H1 (cell line): Measurements from ENCODE around the gene RHBDF2. TPM values are rescaled to one million over a fixed set of nuclear protein-coding genes. Genes with fewer than 3 reads are reported as not detected.

ENCODE experiments used
- CTCF ChIA-PET: fragments of 300-600 bp; sonication (Branson Sonifier 250); formaldehyde crosslinking; loops from one replicate; lab custom pipeline; 2021; ENCODE audit not compliant: partially characterized antibody; lab: Charles Lee
- POLR2A ChIA-PET: fragments of 300-600 bp; sonication (Branson Sonifier 250); formaldehyde crosslinking; loops from one replicate; lab custom pipeline; 2021; ENCODE audit warnings: inconsistent platforms; ENCODE audit not compliant: partially characterized antibody; lab: Charles Lee
- DNase-seq, 2 experiments: peaks; one replicate each; pipeline versions ENCODE4 v3.0.0 to v3.0.0-alpha.2; 2010 to 2022; ENCODE audit warnings: low spot score in 2 of 2, low read depth in 1 of 2, mixed read lengths in 1 of 2
- FAIRE-seq: peaks from 2 replicates; lab custom pipeline; 2011; peaks lifted over from hg19 to GRCh38; lab: Jason Lieb, UNC
- H2AFZ ChIP-seq: 2 replicates; pipeline ENCODE4 v1.8.1; 2012; ENCODE audit warnings: low read length, inconsistent platforms
- H2AK5ac ChIP-seq: 2 replicates; pipeline ENCODE4 v1.6.1; 2013; ENCODE audit warnings: low read depth, low read length
- H2BK120ac ChIP-seq: replicated peaks from 2 replicates; pipeline ENCODE3; 2013; ENCODE audit warnings: low read depth, low read length, inconsistent platforms
- H2BK12ac ChIP-seq: 2 replicates; pipeline ENCODE4 v1.6.1; 2013; ENCODE audit warnings: low read depth, low read length
- H2BK15ac ChIP-seq: 2 replicates; pipeline ENCODE4 v1.6.1; 2013; ENCODE audit warnings: low read length
- H2BK20ac ChIP-seq: 2 replicates; pipeline ENCODE4 v1.6.1; 2013; ENCODE audit warnings: low read length
- H2BK5ac ChIP-seq: 2 replicates; pipeline ENCODE4 v1.6.1; 2013; ENCODE audit warnings: low read depth, low read length
- H3K14ac ChIP-seq: 2 replicates; pipeline ENCODE4 v1.6.1; 2013; ENCODE audit warnings: inconsistent platforms; ENCODE audit not compliant: insufficient read length
- H3K18ac ChIP-seq: 2 replicates; pipeline ENCODE4 v1.6.1; 2013; ENCODE audit warnings: low read length; ENCODE audit errors: extremely low read depth
- H3K23ac ChIP-seq: 2 replicates; pipeline ENCODE4 v1.6.1; 2013; ENCODE audit warnings: inconsistent platforms; ENCODE audit not compliant: insufficient read length
- H3K23me2 ChIP-seq: 2 replicates; pipeline ENCODE4 v1.6.1; 2013; ENCODE audit warnings: low read depth, low read length
- H3K27ac ChIP-seq: 2 replicates; pipeline ENCODE4 v1.6.1; 2011; ENCODE audit warnings: low read depth, low read length, inconsistent platforms
- H3K27me3 ChIP-seq, 4 experiments: replicated peaks in 1 of 4; 1 replicate in 1 of 4; 2 replicates in 3 of 4; pipeline versions ENCODE4 v1.6.1 to v1.8.1; 2011 to 2013; ENCODE audit warnings: low read length in 3 of 4, mild to moderate bottlenecking in 3 of 4, inconsistent platforms in 2 of 4, mixed read lengths in 2 of 4, moderate library complexity in 1 of 4; ENCODE audit not compliant: control insufficient read depth in 3 of 4, insufficient read depth in 3 of 4; ENCODE audit errors: extremely low read depth in 1 of 4
- H3K36me3 ChIP-seq, 4 experiments: 2 replicates each; pipeline versions ENCODE4 v1.6.1 to v1.8.1; 2011 to 2013; ENCODE audit warnings: mild to moderate bottlenecking in 4 of 4, low read length in 3 of 4, moderate library complexity in 2 of 4, control low read depth in 1 of 4, inconsistent platforms in 1 of 4; ENCODE audit not compliant: insufficient read depth in 4 of 4, control insufficient read depth in 2 of 4
- H3K4ac ChIP-seq: replicated peaks from 2 replicates; pipeline ENCODE3; 2013; ENCODE audit warnings: low read length, low read depth, mixed read lengths, inconsistent platforms; ENCODE audit not compliant: insufficient read length
- H3K4me1 ChIP-seq, 4 experiments: replicated peaks in 1 of 4; 1 replicate in 1 of 4; 2 replicates in 3 of 4; pipeline versions ENCODE4 v1.6.1 to v1.8.1; 2011 to 2013; ENCODE audit warnings: low read length in 3 of 4, inconsistent platforms in 2 of 4, mixed read lengths in 1 of 4; ENCODE audit not compliant: insufficient read depth in 4 of 4, control insufficient read depth in 3 of 4
- H3K4me2 ChIP-seq, 2 experiments: 2 replicates each; pipeline versions ENCODE4 v1.6.1 to v1.8.1; 2011 to 2013; ENCODE audit warnings: low read depth in 2 of 2, low read length in 2 of 2, control low read depth in 1 of 2, inconsistent platforms in 1 of 2, mild to moderate bottlenecking in 1 of 2; ENCODE audit not compliant: insufficient read depth in 1 of 2
- H3K4me3 ChIP-seq, 4 experiments: fragments of 200-600, 300-600 bp in 1 of 4; sonication (generic), shearing (Covaris generic), sonication (Bioruptor Twin) in 1 of 4; 2 replicates each; pipeline versions ENCODE4 v1.5.1 to v1.8.1; 2011 to 2016; ENCODE audit warnings: low read length in 4 of 4, low read depth in 3 of 4, control low read depth in 2 of 4, inconsistent platforms in 2 of 4, mild to moderate bottlenecking in 2 of 4, mixed read lengths in 1 of 4, moderate library complexity in 1 of 4; ENCODE audit not compliant: insufficient read depth in 2 of 4; ENCODE audit errors: extremely low read depth in 1 of 4
- H3K56ac ChIP-seq: replicated peaks from 2 replicates; pipeline ENCODE3; 2013; ENCODE audit warnings: low read depth, mild to moderate bottlenecking, mixed read lengths, low read length, inconsistent platforms; ENCODE audit not compliant: insufficient read length
- H3K79me1 ChIP-seq: 2 replicates; pipeline ENCODE4 v1.6.1; 2013; ENCODE audit warnings: low read depth, low read length, control low read depth
- H3K79me2 ChIP-seq, 2 experiments: 2 replicates each; pipeline versions ENCODE4 v1.6.1 to v1.8.1; 2012 to 2013; ENCODE audit warnings: low read length in 2 of 2, mild to moderate bottlenecking in 2 of 2, inconsistent platforms in 1 of 2; ENCODE audit not compliant: insufficient read depth in 2 of 2, control insufficient read depth in 1 of 2
- H3K9ac ChIP-seq, 4 experiments: replicated peaks in 1 of 4; 1 replicate in 1 of 4; 2 replicates in 3 of 4; pipeline versions ENCODE4 v1.6.1 to v1.8.1; 2011 to 2013; ENCODE audit warnings: low read depth in 3 of 4, low read length in 3 of 4, control low read depth in 2 of 4, mild to moderate bottlenecking in 2 of 4, moderate library complexity in 2 of 4, inconsistent platforms in 1 of 4; ENCODE audit errors: extremely low read depth in 1 of 4
- H3K9me3 ChIP-seq, 2 experiments: 2 replicates each; pipeline versions ENCODE4 v1.6.1 to v1.8.1; 2012 to 2013; ENCODE audit warnings: mild to moderate bottlenecking in 2 of 2, moderate library complexity in 2 of 2, control low read depth in 1 of 2, inconsistent platforms in 1 of 2, low read depth in 1 of 2, low read length in 1 of 2, mixed read lengths in 1 of 2; ENCODE audit not compliant: insufficient read depth in 2 of 2
- H4K20me1 ChIP-seq, 2 experiments: replicated peaks in 1 of 2; 2 replicates each; pipeline versions ENCODE3 to v1.8.1; 2011 to 2013; ENCODE audit warnings: inconsistent platforms in 2 of 2, low read length in 2 of 2, mild to moderate bottlenecking in 1 of 2; ENCODE audit not compliant: insufficient read depth in 2 of 2, control insufficient read depth in 1 of 2
- H4K5ac ChIP-seq: 2 replicates; pipeline ENCODE4 v1.6.1; 2013; ENCODE audit warnings: low read length, low read depth, mixed read lengths, inconsistent platforms; ENCODE audit not compliant: insufficient read length
- H4K8ac ChIP-seq: 2 replicates; pipeline ENCODE4 v1.8.0; 2013; ENCODE audit warnings: mild to moderate bottlenecking, moderate library complexity, low read length, inconsistent platforms; ENCODE audit not compliant: insufficient read depth; ENCODE audit errors: extremely low read depth
- H4K91ac ChIP-seq: replicated peaks from 2 replicates; pipeline ENCODE3; 2013; ENCODE audit warnings: low read length, mixed read lengths, inconsistent platforms; ENCODE audit not compliant: insufficient read length
- CHD2 ChIP-seq: IDR thresholded peaks from 2 replicates; pipeline ENCODE4 v1.6.1; 2012; ENCODE audit warnings: low read length, improper control_type of control experiment
- CREB1 ChIP-seq: IDR thresholded peaks from 2 replicates; pipeline ENCODE4 v1.6.1; 2012; ENCODE audit warnings: inconsistent platforms
- FOSL1 ChIP-seq: IDR thresholded peaks from 2 replicates; pipeline ENCODE4 v1.6.1; 2011; ENCODE audit warnings: mild to moderate bottlenecking, low read depth, low read length, moderate library complexity; ENCODE audit not compliant: insufficient read depth
- GTF2F1 ChIP-seq: IDR thresholded peaks from 2 replicates; pipeline ENCODE4 v1.6.1; 2012; ENCODE audit warnings: low read depth, low read length, improper control_type of control experiment, borderline replicate concordance
- POLR2A ChIP-seq, 2 experiments: IDR thresholded peaks; 1 replicate in 1 of 2; 2 replicates in 1 of 2; pipeline ENCODE4 v1.6.1; 2011; ENCODE audit warnings: low read depth in 2 of 2, low read length in 2 of 2, mild to moderate bottlenecking in 2 of 2; ENCODE audit errors: control extremely low read depth in 1 of 2
- SAP30 ChIP-seq: fragments of 300-600 bp; sonication (generic); IDR thresholded peaks from 2 replicates; pipeline ENCODE4 v1.7.1; 2012; ENCODE audit warnings: low read length, moderate library complexity, mild to moderate bottlenecking, inconsistent platforms; ENCODE audit not compliant: insufficient read depth, insufficient replicate concordance
- TCF12 ChIP-seq: IDR thresholded peaks from 2 replicates; pipeline ENCODE4 v1.6.1; 2011; ENCODE audit warnings: low read depth, mild to moderate bottlenecking, low read length
- ZNF274 ChIP-seq: IDR thresholded peaks from 2 replicates; pipeline ENCODE4 v1.7.0; 2012; ENCODE audit warnings: low read length, borderline replicate concordance; ENCODE audit errors: extremely low read depth
- WGBS, 2 experiments: shearing (Covaris generic) in 1 of 2; methylation state at CpG; one replicate each; pipeline versions ENCODE4 v1.1.6 to v1.1.7; 2013 to 2015; ENCODE audit warnings: low lambda C conversion rate in 2 of 2, mixed read lengths in 2 of 2, inconsistent platforms in 1 of 2, low coverage in 1 of 2, missing lambda C conversion rate in 1 of 2; ENCODE audit not compliant: insufficient replicate concordance in 2 of 2, insufficient coverage in 1 of 2, insufficient read length in 1 of 2; ENCODE audit errors: extremely low coverage in 1 of 2, missing lambda C conversion rate in 1 of 2; 5-methylcytosine and 5-hydroxymethylcytosine counted together
- polyA plus RNA-seq, 7 experiments: library from polyadenylated mRNA; depleted of rRNA in 3 of 7; stranded (reverse) in 5 of 7; unstranded in 2 of 7; fragments of >200 nt in 5 of 7; fragments of 200-250 nt in 2 of 7; gene quantifications; 1 replicate in 5 of 7; 2 replicates in 1 of 7; 4 replicates in 1 of 7; pipeline versions ENCODE4 v1.2.1 to v1.2.3, GENCODE V29; 2011 to 2013; ENCODE audit warnings: missing spikeins in 2 of 7, mixed read lengths in 2 of 7
- total RNA-seq: library from RNA; stranded (reverse); fragmentation: NEBNext Ultra II Directional; extraction: Animal tissue kit (Norgen Biotek cat#: 25700); gene quantifications from 2 replicates; pipeline ENCODE4 v1.2.1, GENCODE V29; 2021

RHBDF2 gene
- total and polyA plus RNA-seq, 2 of the 8 experiments (the other 6 are each of a cell fraction or from before 2014, with no cell fraction given) = 21.2 to 25.9 TPM

- Histone ChIP-seq H4K5ac (peak overlapping the region; percentile 17), H4K8ac (0 out of 2 replicates have a peak overlapping the region, but pooled peaks have one; percentile 1), H3K4me1 (peaks cover 11 to 44% (median 34%) of the 10 kb centered on the region in 4 experiments), H3K9me3 (no peaks in the 10 kb centered on the region), H2BK5ac (peak overlapping the region; percentile 27; the same call in 1 of the 2 replicates), H4K20me1 (peaks cover 4 to 16% of the 10 kb centered on the region in 2 experiments), H3K23ac (no peak overlapping the region), H3K9ac (no peak overlapping the region), H2AFZ (peak overlapping the region; percentile 96; the same call in 1 of the 2 replicates), H3K18ac (peak overlapping the region; percentile 89), H3K36me3 (no peaks in the 10 kb centered on the region), H2BK15ac (0 out of 2 replicates have a peak overlapping the region, but pooled peaks have one; percentile 24), H3K4ac (no peak overlapping the region), H3K79me2 (peaks cover 0 to 6% of the 10 kb centered on the region in 2 experiments; a peak in 2 of 4 replicates), H3K27ac (no peak overlapping the region), H2BK20ac (no peak overlapping the region), H3K14ac (no peak overlapping the region), H2BK12ac (peak overlapping the region; percentile 71; the same call in 1 of the 2 replicates), H3K79me1 (peaks cover 8% of the 10 kb centered on the region; the same call in 1 of the 2 replicates), H3K4me2 (peak overlapping the region; percentile 81 to 85), H2BK120ac (no peak overlapping the region), H3K56ac (no peak overlapping the region), H4K91ac (peak overlapping the region; percentile 12), H3K23me2 (peaks cover 7% of the 10 kb centered on the region; the same call in 1 of the 2 replicates), H3K27me3 (peaks cover 0 to 4% (median 2%) of the 10 kb centered on the region in 4 experiments; a peak in 5 of 7 replicates), H2AK5ac (no peak overlapping the region), H3K4me3 (peak overlapping the region in 3 of 4 experiments; percentile 11 to 82 (median 11); a peak in 5 of 8 replicates)
- no peak for FAIRE-seq
- ChIA-PET CTCF (interaction anchor here (0.9 to 20.2 kb wide), 11 partner anchors 8 to 112 kb away, joined by 3 to 446 read pairs (median 9); partner anchors contain the start of genes AANAT and UBE2O), POLR2A (interaction anchor here (0.8 to 3.8 kb wide), 4 partner anchors 35 to 57 kb away, joined by 3 to 15 read pairs (median 4); no protein-coding TSS in a partner anchor)
- WGBS, 2 experiments = 81% methylated on average over 11 of the region's 11 CpGs; no CpG with 5 or more reads in 1 of the 2 experiments
- TF ChIP-seq CHD2 (no peak), GTF2F1 (no peak), TCF12 (no peak), CREB1 (no peak), FOSL1 (no peak), ZNF274 (no peak), POLR2A (IDR thresholded peaks at IDR 0.05; ENCODE audit: control extremely low read depth in 1 of 2, low read depth in 2 of 2, low read length in 2 of 2) (no peak), SAP30 (no peak)
- DNase-seq = no peak
These were observed 644 bp upstream of the RHBDF2 start for GRCh38 chr17:76501827-76502307.
